AG04450 (cell line): Measurements from ENCODE around the gene GDAP1L1. TPM values are rescaled to one million over a fixed set of nuclear protein-coding genes. Genes with fewer than 3 reads are reported as not detected.

ENCODE experiments used
- CTCF ChIA-PET: fragments of 300-600, 350-600 bp; formaldehyde crosslinking; extraction: SDS; loops from one replicate; lab custom pipeline; 2022; ENCODE audit warnings: antibody characterized with exemption, inconsistent platforms; lab: Charles Lee
- POLR2A ChIA-PET: fragments of 350-600 bp; formaldehyde crosslinking; extraction: SDS; loops from one replicate; lab custom pipeline; 2021; ENCODE audit warnings: antibody characterized with exemption, inconsistent platforms; lab: Yijun Ruan, JAX
- DNase-seq: peaks from one replicate; pipeline ENCODE4 v3.0.0-alpha.2; 2011; ENCODE audit warnings: low read depth, low spot score
- H3K27ac ChIP-seq: one replicate; pipeline ENCODE4 v1.5.1; 2012; ENCODE audit warnings: low read depth, low read length, control low read depth
- H3K27me3 ChIP-seq: one replicate; pipeline ENCODE4 v1.6.0; 2012; ENCODE audit warnings: low read length; ENCODE audit not compliant: control insufficient read depth, insufficient read depth
- H3K4me3 ChIP-seq: 2 replicates; pipeline ENCODE4 v1.5.1; 2011; ENCODE audit warnings: mild to moderate bottlenecking, low read depth, low read length, control low read depth
- H3K9me3 ChIP-seq: 2 replicates; pipeline ENCODE4 v1.5.1; 2012; ENCODE audit warnings: low read length; ENCODE audit not compliant: control insufficient read depth, insufficient read depth
- polyA plus RNA-seq: library from polyadenylated mRNA; depleted of rRNA; stranded (reverse); fragments of >200 nt; gene quantifications from 2 replicates; pipeline ENCODE4 v1.2.3, GENCODE V29; 2011
- TF ChIP-seq, protein P1 (sequence below): IDR thresholded peaks from 2 replicates; pipeline ENCODE4 v1.5.1; 2011; ENCODE audit warnings: low read depth, low read length, control low read depth, inconsistent platforms

GDAP1L1 gene
- polyA plus RNA-seq, 1 experiment: not detected

DNA sequence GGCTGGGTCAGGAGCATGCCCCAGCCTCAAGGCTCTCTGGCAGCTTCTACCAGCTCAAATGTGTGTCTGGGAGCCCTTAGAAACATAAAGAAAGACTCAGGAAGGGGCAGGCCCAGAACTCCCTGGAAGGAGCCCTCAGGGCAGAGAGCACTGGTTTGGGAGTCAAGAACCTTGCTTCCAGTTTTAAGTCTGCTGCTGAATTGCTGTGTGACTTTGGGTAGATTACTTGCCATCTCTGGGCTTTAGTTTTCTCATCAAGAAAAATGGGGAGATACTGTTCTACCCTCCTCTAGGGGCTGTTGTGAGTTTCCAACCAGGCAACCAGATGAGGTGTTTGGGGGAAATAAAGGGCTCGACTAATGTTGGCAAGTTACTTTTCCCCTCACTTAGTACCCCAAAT, 8.8 kb downstream of the GDAP1L1 start:
- Histone ChIP-seq H3K4me3 (no peak overlapping the region), H3K27me3 (peaks cover 5% of the 10 kb centered on the region), H3K9me3 (no peaks in the 10 kb centered on the region), H3K27ac (no peak overlapping the region)
- POLR2A ChIA-PET: no interaction called here
- CTCF ChIA-PET: no interaction called here
- no peak for DNase-seq
- TF ChIP-seq, protein P1, sequence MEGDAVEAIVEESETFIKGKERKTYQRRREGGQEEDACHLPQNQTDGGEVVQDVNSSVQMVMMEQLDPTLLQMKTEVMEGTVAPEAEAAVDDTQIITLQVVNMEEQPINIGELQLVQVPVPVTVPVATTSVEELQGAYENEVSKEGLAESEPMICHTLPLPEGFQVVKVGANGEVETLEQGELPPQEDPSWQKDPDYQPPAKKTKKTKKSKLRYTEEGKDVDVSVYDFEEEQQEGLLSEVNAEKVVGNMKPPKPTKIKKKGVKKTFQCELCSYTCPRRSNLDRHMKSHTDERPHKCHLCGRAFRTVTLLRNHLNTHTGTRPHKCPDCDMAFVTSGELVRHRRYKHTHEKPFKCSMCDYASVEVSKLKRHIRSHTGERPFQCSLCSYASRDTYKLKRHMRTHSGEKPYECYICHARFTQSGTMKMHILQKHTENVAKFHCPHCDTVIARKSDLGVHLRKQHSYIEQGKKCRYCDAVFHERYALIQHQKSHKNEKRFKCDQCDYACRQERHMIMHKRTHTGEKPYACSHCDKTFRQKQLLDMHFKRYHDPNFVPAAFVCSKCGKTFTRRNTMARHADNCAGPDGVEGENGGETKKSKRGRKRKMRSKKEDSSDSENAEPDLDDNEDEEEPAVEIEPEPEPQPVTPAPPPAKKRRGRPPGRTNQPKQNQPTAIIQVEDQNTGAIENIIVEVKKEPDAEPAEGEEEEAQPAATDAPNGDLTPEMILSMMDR: no peak

DNA sequence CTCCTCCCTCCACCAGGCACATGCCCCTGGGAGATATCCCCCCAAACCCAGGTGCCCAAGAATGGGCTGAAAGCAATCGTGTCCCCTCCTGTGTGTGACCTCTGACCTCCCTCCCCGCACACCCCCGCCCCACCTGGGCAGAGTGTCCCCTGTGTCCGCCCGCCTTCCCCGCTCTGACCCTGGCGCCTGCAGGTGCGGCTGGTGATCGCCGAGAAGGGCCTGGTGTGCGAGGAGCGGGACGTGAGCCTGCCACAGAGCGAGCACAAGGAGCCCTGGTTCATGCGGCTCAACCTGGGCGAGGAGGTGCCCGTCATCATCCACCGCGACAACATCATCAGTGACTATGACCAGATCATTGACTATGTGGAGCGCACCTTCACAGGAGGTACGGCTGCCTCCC, 9.9 kb downstream of the GDAP1L1 start:
- no peak overlapping the region for H3K4me3 ChIP-seq
- H3K27me3 ChIP-seq: peaks cover 3% of the 10 kb centered on the region
- H3K9me3 ChIP-seq: no peaks in the 10 kb centered on the region
- no peak for DNase-seq
- ChIA-PET POLR2A (no interaction called here), CTCF (no interaction called here)
- TF ChIP-seq, protein P1: no peak
- no peak overlapping the region for H3K27ac ChIP-seq

DNA sequence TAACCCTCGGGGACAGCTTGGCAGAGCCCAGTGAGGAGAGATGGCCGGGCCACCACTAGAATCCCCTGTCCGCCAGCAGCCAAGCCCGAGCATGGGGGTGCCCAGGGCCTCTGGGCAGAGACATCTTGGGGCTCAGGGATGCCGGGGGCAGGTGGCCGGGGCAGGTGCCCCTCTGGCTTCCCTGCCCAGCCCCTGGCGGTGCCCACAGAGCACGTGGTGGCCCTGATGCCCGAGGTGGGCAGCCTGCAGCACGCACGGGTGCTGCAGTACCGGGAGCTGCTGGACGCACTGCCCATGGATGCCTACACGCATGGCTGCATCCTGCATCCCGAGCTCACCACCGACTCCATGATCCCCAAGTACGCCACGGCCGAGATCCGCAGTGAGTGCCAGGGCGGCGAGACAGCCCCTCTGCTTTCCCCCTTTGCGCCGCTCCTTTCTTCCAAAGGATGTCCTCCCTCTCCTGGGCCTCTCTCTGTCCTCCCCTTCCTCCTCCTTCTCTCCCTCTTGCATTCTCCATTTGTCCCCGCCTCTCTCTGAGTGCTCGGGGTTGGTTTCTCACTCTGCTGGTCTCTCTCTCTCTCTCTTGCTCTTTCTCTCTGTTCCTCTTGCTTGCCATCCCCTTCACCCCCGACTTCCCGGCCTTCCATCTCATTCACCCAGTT, 11.2 kb downstream of the GDAP1L1 start:
- POLR2A ChIA-PET: no interaction called here
- H3K27me3 ChIP-seq: peaks cover 3% of the 10 kb centered on the region
- H3K27ac ChIP-seq: no peak overlapping the region
- no peak overlapping the region for H3K4me3 ChIP-seq
- DNase-seq: no peak
- TF ChIP-seq, protein P1: no peak
- CTCF ChIA-PET: no interaction called here
- H3K9me3 ChIP-seq: no peaks in the 10 kb centered on the region

DNA sequence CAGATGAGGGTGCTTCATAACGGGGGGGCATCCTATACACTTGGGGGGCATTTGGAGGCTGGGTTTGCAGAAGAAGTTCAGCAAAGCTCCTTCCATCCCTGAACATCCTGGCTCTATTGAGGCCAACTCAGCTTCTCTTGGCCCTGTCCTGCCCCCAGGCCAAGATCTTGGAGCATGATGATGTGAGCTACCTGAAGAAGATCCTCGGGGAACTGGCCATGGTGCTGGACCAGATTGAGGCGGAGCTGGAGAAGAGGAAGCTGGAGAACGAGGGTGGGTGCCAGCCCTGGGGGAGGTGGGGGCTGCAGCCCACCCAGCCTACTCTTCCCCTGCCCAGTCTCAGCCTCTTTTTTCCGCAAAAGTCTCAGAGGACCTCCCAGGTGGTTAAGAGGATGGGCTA, 17.2 kb downstream of the GDAP1L1 start:
- Histone ChIP-seq H3K27me3 (peaks cover 3% of the 10 kb centered on the region), H3K4me3 (no peak overlapping the region), H3K27ac (no peak overlapping the region), H3K9me3 (no peaks in the 10 kb centered on the region)
- DNase-seq: no peak
- TF ChIP-seq, protein P1: no peak
- CTCF ChIA-PET: no interaction called here
- POLR2A ChIA-PET: no interaction called here

DNA sequence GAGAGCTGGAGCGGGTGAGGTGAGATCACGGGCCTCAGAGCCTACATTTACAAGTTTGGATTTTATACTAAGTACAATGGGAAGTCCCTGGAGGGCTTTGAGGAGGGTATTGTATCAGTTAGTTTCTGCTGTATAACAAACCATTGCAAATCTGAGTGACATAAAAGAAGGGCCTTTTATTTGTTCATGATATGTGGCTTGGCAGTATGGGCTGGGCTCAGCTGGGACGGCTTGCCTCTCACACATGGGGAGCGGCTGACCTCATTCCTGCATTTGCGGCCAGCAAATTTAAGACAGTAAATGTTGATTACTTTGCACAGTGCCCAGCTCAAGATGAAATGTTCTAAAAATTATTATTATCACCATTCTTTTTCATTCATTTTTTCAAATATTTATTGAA, 21.7 kb downstream of the GDAP1L1 start:
- no peak for DNase-seq
- no peaks in the 10 kb centered on the region for H3K27me3 ChIP-seq
- TF ChIP-seq, protein P1: no peak
- ChIA-PET CTCF (no interaction called here), POLR2A (no interaction called here)
- H3K4me3 ChIP-seq: no peak overlapping the region
- H3K27ac ChIP-seq: no peak overlapping the region
- H3K9me3 ChIP-seq: no peaks in the 10 kb centered on the region
